HepG2 (cell line): ENCODE results near the gene LLGL1. TPM values are rescaled to one million over a fixed set of nuclear protein-coding genes. Genes with fewer than 3 reads are reported as not detected.

ENCODE experiments used
- ATAC-seq: fragments of 200-7000 bp; cut with Tn5 transposase; 3 replicates; pipeline ENCODE4 v1.9.1; 2020; ENCODE audit warnings: mild to moderate bottlenecking, moderate library complexity
- BruUV-seq: library from RNA; stranded (reverse); fragments of 400-500 nt; replicated peaks from 2 replicates; lab custom pipeline; 2021; lab: Mats Ljungman, UMichigan
- CTCF ChIA-PET: fragments of 300-600 bp; formaldehyde crosslinking; extraction: SDS; loops from one replicate; lab custom pipeline; 2021; ENCODE audit warnings: low total read pairs, inconsistent platforms, low intra/inter-chr PET ratio; lab: Yijun Ruan, JAX
- POLR2A ChIA-PET: fragments of 350-600 bp; sonication (Branson Sonifier 250); formaldehyde crosslinking; loops from one replicate; lab custom pipeline; 2020; ENCODE audit warnings: antibody characterized with exemption, inconsistent platforms; lab: Yijun Ruan, JAX
- DNase-seq: peaks from one replicate; pipeline ENCODE4 v3.0.0-alpha.2; 2015; ENCODE audit warnings: low spot score
- FAIRE-seq: peaks from 3 replicates; lab custom pipeline; 2011; peaks lifted over from hg19 to GRCh38; lab: Jason Lieb, UNC
- H2AFZ ChIP-seq: one replicate; pipeline ENCODE4 v1.6.1; 2011; ENCODE audit warnings: low read length, inconsistent platforms
- H3K27ac ChIP-seq: fragments of 300-600 bp; 3 replicates; pipeline ENCODE4 v1.8.0; 2011; ENCODE audit warnings: mixed run types, mild to moderate bottlenecking, mixed read lengths, low read length, inconsistent platforms; ENCODE audit not compliant: insufficient read depth; ENCODE audit errors: extremely low read length
- H3K27me3 ChIP-seq, 2 experiments: fragments of 200-600 bp in 1 of 2; 2 replicates in 1 of 2; 3 replicates in 1 of 2; pipeline versions ENCODE4 v1.6.0 to v1.8.0; 2011; ENCODE audit warnings: low read length in 2 of 2, mild to moderate bottlenecking in 2 of 2, moderate library complexity in 2 of 2, inconsistent platforms in 1 of 2; ENCODE audit not compliant: insufficient read depth in 2 of 2, control insufficient read depth in 1 of 2
- H3K36me3 ChIP-seq, 2 experiments: fragments of 200-600 bp in 1 of 2; replicated peaks in 1 of 2; 2 replicates in 1 of 2; 3 replicates in 1 of 2; pipeline versions ENCODE4 v1.5.1 to v1.8.0; 2011; ENCODE audit warnings: low read length in 2 of 2, inconsistent platforms in 1 of 2; ENCODE audit not compliant: insufficient read depth in 2 of 2, control insufficient read depth in 1 of 2
- H3K4me1 ChIP-seq: 2 replicates; pipeline ENCODE4 v1.5.1; 2012; ENCODE audit warnings: low read length, inconsistent platforms; ENCODE audit not compliant: insufficient read depth
- H3K4me2 ChIP-seq: 2 replicates; pipeline ENCODE4 v1.6.0; 2011; ENCODE audit warnings: low read depth, low read length, inconsistent platforms
- H3K4me3 ChIP-seq, 3 experiments: fragments of 200-600 bp in 1 of 3; sonication (generic), shearing (Covaris generic) in 1 of 3; replicated peaks in 1 of 3; 2 replicates each; pipeline ENCODE4 v1.5.1; 2011 to 2016; ENCODE audit warnings: low read length in 3 of 3, inconsistent platforms in 2 of 3, low read depth in 2 of 3, mild to moderate bottlenecking in 2 of 3, control low read depth in 1 of 3, mixed read lengths in 1 of 3; ENCODE audit not compliant: insufficient read depth in 1 of 3
- H3K79me2 ChIP-seq: one replicate; pipeline ENCODE4 v1.6.1; 2011; ENCODE audit warnings: low read length, inconsistent platforms; ENCODE audit not compliant: insufficient read depth
- H3K9ac ChIP-seq: 2 replicates; pipeline ENCODE4 v1.6.0; 2011; ENCODE audit warnings: mild to moderate bottlenecking, low read depth, low read length, inconsistent platforms; ENCODE audit not compliant: insufficient read depth
- H3K9me3 ChIP-seq: 2 replicates; pipeline ENCODE4 v1.5.1; 2012; ENCODE audit warnings: mild to moderate bottlenecking, low read length
- H4K20me1 ChIP-seq: 2 replicates; pipeline ENCODE4 v1.6.0; 2011; ENCODE audit warnings: inconsistent platforms, mild to moderate bottlenecking, low read length, moderate library complexity; ENCODE audit not compliant: insufficient read depth
- BCL6 ChIP-seq: IDR thresholded peaks from 2 replicates; pipeline ENCODE4 v1.6.1; 2016; ENCODE audit warnings: missing genetic modification reagents, missing compliant biosample characterization
- FIP1L1 ChIP-seq: fragments of 200-400 bp; formaldehyde crosslinking; IDR thresholded peaks from 2 replicates; pipeline ENCODE4 v1.6.1; 2018; ENCODE audit warnings: low read depth, mild to moderate bottlenecking, low read length, moderate library complexity, borderline replicate concordance; ENCODE audit not compliant: insufficient read depth
- ISX ChIP-seq: sonication (generic); formaldehyde crosslinking; conservative IDR thresholded peaks from 2 replicates; pipeline ENCODE4 v1.5.0; 2020; ENCODE audit warnings: missing genetic modification reagents
- KDM3A ChIP-seq: IDR thresholded peaks from 2 replicates; pipeline ENCODE4 v1.6.1; 2018; ENCODE audit warnings: low read depth, missing compliant biosample characterization
- RAD51 ChIP-seq: fragments of 450-650 bp; IDR thresholded peaks from 2 replicates; pipeline ENCODE4 v1.6.1; 2016; ENCODE audit warnings: borderline replicate concordance
- TCF12 ChIP-seq, 2 experiments: fragments of 450-650 bp in 1 of 2; sonication (generic) in 1 of 2; formaldehyde crosslinking in 1 of 2; IDR thresholded peaks; 2 replicates each; pipeline versions ENCODE4 v1.6.1 to v1.8.0; 2017 to 2022; ENCODE audit warnings: antibody characterized with exemption in 1 of 2, mild to moderate bottlenecking in 1 of 2, missing genetic modification reagents in 1 of 2, moderate library complexity in 1 of 2
- TSC22D2 ChIP-seq: sonication (generic); formaldehyde crosslinking; IDR thresholded peaks from 2 replicates; pipeline ENCODE4 v1.5.1; 2020; ENCODE audit warnings: missing genetic modification reagents, mild to moderate bottlenecking, borderline replicate concordance
- ZNF121 ChIP-seq: sonication (generic); formaldehyde crosslinking; IDR thresholded peaks from 2 replicates; pipeline ENCODE4 v1.5.0; 2020; ENCODE audit warnings: mild to moderate bottlenecking, missing genetic modification reagents
- ZNF205 ChIP-seq: IDR thresholded peaks from 2 replicates; pipeline ENCODE4 v1.6.1; 2018; ENCODE audit warnings: missing biosample characterization, missing genetic modification reagents
- ZNF674 ChIP-seq: sonication (generic); formaldehyde crosslinking; IDR thresholded peaks from 2 replicates; pipeline ENCODE4 v1.5.0; 2020; ENCODE audit warnings: low read depth, mild to moderate bottlenecking, missing genetic modification reagents
- ZNF775 ChIP-seq: sonication (generic); formaldehyde crosslinking; IDR thresholded peaks from 2 replicates; pipeline ENCODE4 v1.4.0; 2020; ENCODE audit warnings: missing genetic modification reagents, mild to moderate bottlenecking, moderate library complexity, borderline replicate concordance
- WGBS: methylation state at CpG from one replicate; pipeline ENCODE4 v1.1.6; 2017; ENCODE audit warnings: low lambda C conversion rate; 5-methylcytosine and 5-hydroxymethylcytosine counted together
- in situ Hi-C: cut with HindIII; loops from 2 replicates; pipeline ENCODE4 v1.10.0; 2017; ENCODE audit warnings: low pct_unique_long_range_greater_than_20kb; ENCODE audit not compliant: extremely low pct_ligation_motif_present
- intact Hi-C: fragments of 100-400 bp; cut with micrococcal nuclease; formaldehyde crosslinking; loops from one replicate; pipeline ENCODE4 v1.10.0; 2022; ENCODE audit not compliant: unreplicated experiment
- polyA plus RNA-seq, 8 experiments: library from polyadenylated mRNA; depleted of rRNA in 3 of 8; stranded (reverse) in 7 of 8; unstranded in 1 of 8; fragments of >200 nt; fragmentation: Illumina TruSeq in 4 of 8; extraction: Trizol in 4 of 8; gene quantifications; 2 replicates each; pipeline versions ENCODE4 v1.2.1 to v1.2.3, GENCODE V29; 2011 to 2016; ENCODE audit warnings: low read depth in 4 of 8, missing spikeins in 1 of 8, mixed read lengths in 1 of 8; ENCODE audit not compliant: insufficient read depth in 1 of 8
- total RNA-seq, 5 experiments: library from RNA; depleted of rRNA; stranded (reverse); fragments of >200 nt; fragmentation: Illumina TruSeq; extraction: Trizol; gene quantifications; 2 replicates each; pipeline ENCODE4 v1.2.3, GENCODE V29; 2016; ENCODE audit warnings: low read depth in 1 of 5
- TF ChIP-seq, protein P1 (sequence below): sonication (generic); formaldehyde crosslinking; IDR thresholded peaks from 2 replicates; pipeline ENCODE4 v1.4.0; 2020; ENCODE audit warnings: missing genetic modification reagents
- TF ChIP-seq, protein P2 (sequence below): sonication (generic); formaldehyde crosslinking; IDR thresholded peaks from 2 replicates; pipeline ENCODE4 v1.4.0; 2020; ENCODE audit warnings: missing genetic modification reagents

LLGL1 gene
- total and polyA plus RNA-seq, 2 of the 13 experiments (the other 11 are each of a cell fraction or from before 2014, with no cell fraction given) = 15.0 to 15.3 TPM

DNA sequence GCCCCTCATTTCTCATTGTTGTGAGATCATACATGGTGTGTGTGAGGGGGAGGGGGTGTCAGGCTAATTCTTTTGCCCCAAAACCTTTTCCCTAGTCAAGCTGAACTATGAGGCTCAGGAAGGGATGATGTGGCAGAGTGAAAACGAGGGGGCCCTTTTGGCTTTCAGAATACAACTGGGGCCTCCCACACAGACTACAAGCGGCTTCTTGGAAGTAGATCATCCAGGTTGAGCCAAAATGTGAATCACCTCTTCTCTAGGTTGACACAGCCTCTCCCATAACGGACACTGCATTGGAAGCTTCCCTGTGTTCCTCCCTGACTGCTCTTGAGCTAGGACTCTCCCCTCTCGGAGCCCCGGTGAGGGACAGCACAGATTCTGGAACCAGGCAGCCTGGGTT is 44.1 kb upstream of the LLGL1 start:
- BruUV-seq = no TSS peak
- H4K20me1 ChIP-seq = peaks cover 19% of the 10 kb centered on the region
- no peaks in the 10 kb centered on the region for H3K27me3 ChIP-seq
- FAIRE-seq = no peak
- H3K9me3 ChIP-seq = no peaks in the 10 kb centered on the region
- in situ Hi-C loops (no loop called here), intact Hi-C loops (no loop called here)
- 84% methylated on average over 5 of the region's 5 CpGs for WGBS
- ChIA-PET CTCF (no interaction called here), POLR2A (no interaction called here)
- H3K4me1 ChIP-seq = peaks cover 36% of the 10 kb centered on the region
- ATAC-seq = no peak
- no peak overlapping the region for H2AFZ ChIP-seq
- H3K4me3 ChIP-seq = no peak overlapping the region
- TF ChIP-seq FIP1L1 (no peak), ZNF205 (CRISPR knock-in tag) (no peak), ZNF121 (CRISPR knock-in tag) (no peak), ISX (CRISPR knock-in tag) (no peak), TCF12 (IDR thresholded peaks at IDR 0.05) (no peak), TCF12 (CRISPR knock-in tag; IDR thresholded peaks at IDR 0.05) (no peak), ZNF674 (CRISPR knock-in tag) (no peak), BCL6 (CRISPR knock-in tag) (no peak), KDM3A (no peak), RAD51 (no peak), TSC22D2 (CRISPR knock-in tag) (no peak), ZNF775 (CRISPR knock-in tag) (no peak)
- TF ChIP-seq, protein P1, sequence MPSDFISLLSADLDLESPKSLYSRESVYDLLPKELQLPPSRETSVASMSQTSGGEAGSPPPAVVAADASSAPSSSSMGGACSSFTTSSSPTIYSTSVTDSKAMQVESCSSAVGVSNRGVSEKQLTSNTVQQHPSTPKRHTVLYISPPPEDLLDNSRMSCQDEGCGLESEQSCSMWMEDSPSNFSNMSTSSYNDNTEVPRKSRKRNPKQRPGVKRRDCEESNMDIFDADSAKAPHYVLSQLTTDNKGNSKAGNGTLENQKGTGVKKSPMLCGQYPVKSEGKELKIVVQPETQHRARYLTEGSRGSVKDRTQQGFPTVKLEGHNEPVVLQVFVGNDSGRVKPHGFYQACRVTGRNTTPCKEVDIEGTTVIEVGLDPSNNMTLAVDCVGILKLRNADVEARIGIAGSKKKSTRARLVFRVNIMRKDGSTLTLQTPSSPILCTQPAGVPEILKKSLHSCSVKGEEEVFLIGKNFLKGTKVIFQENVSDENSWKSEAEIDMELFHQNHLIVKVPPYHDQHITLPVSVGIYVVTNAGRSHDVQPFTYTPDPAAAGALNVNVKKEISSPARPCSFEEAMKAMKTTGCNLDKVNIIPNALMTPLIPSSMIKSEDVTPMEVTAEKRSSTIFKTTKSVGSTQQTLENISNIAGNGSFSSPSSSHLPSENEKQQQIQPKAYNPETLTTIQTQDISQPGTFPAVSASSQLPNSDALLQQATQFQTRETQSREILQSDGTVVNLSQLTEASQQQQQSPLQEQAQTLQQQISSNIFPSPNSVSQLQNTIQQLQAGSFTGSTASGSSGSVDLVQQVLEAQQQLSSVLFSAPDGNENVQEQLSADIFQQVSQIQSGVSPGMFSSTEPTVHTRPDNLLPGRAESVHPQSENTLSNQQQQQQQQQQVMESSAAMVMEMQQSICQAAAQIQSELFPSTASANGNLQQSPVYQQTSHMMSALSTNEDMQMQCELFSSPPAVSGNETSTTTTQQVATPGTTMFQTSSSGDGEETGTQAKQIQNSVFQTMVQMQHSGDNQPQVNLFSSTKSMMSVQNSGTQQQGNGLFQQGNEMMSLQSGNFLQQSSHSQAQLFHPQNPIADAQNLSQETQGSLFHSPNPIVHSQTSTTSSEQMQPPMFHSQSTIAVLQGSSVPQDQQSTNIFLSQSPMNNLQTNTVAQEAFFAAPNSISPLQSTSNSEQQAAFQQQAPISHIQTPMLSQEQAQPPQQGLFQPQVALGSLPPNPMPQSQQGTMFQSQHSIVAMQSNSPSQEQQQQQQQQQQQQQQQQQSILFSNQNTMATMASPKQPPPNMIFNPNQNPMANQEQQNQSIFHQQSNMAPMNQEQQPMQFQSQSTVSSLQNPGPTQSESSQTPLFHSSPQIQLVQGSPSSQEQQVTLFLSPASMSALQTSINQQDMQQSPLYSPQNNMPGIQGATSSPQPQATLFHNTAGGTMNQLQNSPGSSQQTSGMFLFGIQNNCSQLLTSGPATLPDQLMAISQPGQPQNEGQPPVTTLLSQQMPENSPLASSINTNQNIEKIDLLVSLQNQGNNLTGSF (CRISPR knock-in tag) = no peak
- TF ChIP-seq, protein P2, sequence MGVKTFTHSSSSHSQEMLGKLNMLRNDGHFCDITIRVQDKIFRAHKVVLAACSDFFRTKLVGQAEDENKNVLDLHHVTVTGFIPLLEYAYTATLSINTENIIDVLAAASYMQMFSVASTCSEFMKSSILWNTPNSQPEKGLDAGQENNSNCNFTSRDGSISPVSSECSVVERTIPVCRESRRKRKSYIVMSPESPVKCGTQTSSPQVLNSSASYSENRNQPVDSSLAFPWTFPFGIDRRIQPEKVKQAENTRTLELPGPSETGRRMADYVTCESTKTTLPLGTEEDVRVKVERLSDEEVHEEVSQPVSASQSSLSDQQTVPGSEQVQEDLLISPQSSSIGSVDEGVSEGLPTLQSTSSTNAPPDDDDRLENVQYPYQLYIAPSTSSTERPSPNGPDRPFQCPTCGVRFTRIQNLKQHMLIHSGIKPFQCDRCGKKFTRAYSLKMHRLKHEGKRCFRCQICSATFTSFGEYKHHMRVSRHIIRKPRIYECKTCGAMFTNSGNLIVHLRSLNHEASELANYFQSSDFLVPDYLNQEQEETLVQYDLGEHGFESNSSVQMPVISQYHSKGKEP (CRISPR knock-in tag) = no peak
- no peak for DNase-seq
- H3K9ac ChIP-seq = no peak overlapping the region
- H3K4me2 ChIP-seq = no peak overlapping the region
- H3K79me2 ChIP-seq = peaks cover 22% of the 10 kb centered on the region
- peaks cover 0 to 6% of the 10 kb centered on the region in 2 experiments; a peak in 2 of 5 replicates for H3K36me3 ChIP-seq
- H3K27ac ChIP-seq = no peak overlapping the region
